Measurements from ENCODE around the gene KCNJ9.
"Not testable (repeated sequence)": the region's sequence is repeated elsewhere in the genome, so short reads cannot be mapped to it uniquely, and the experiment has no call there.

The KCNJ9 gene

DNA sequence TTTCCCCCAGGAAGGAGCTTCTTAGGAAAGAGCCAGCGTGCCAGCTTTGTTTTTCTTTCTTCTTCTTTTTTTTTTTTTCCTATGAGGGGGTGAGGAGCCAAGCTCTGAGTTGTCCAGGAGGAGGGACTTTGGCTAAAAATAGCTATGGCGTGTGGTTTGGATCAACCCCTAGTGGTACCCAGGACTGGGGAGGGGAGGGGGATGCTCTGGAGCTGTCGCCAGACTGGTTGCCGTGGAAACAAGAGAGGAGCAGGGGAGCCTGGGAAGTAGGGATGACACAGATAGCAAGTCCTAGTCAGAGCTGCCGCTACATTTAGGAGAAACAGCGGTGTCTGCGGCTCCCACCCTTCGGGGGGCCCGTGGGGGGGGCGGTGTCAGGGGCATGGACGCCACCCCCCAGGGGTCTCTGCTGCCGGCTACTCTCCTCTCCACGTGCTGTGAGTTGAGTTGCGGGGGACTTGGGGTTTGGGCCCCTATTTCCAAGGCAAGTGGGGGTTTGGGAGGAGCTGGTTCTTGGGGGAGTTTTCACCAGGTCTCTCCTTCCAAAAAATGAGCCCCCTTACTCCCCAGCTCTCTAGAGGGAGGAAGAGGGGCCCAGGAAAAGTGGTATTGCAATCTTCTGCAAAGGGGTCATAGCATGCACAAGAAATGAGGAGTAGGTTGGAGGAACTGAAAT is at the start of gene KCNJ9:
KCNJ9 (plus strand) TSS at position 278 of the 676 bp plus-strand sequence. CDS start 2,493 bp downstream, outside the sequence.
- DNase-seq = no peak

DNA sequence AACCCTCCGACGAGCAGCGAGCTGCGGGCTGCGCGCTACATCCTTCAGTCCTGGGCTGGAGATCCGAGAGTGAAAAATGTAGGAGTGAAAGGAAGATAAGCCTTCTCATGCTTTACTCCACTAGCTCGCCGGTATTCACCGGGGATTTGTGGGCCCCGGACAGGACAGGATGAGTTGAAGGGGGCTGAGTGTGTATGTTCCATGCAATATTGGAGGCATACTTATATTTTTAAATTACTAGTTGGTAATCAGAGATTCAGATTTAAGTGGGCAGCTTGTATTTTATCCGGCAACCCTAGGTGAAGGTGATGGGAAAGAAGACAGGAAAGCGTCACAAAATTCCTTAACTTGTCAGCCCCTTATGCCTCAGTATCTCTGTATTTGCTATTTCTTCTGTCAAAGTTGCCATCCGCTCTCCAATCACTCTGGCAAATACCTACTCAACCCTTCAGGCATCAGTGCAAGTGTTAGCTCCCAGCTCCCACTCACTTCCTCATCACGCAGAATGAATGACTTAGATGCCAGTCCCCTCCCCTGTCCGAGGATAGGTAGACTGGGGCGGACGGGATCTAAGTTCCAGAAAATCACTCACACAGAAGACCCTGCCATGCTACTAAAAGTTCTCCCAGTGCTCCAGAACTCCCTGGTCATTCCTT is 49.0 kb upstream of the KCNJ9 start:
- DNase-seq = no peak

DNA sequence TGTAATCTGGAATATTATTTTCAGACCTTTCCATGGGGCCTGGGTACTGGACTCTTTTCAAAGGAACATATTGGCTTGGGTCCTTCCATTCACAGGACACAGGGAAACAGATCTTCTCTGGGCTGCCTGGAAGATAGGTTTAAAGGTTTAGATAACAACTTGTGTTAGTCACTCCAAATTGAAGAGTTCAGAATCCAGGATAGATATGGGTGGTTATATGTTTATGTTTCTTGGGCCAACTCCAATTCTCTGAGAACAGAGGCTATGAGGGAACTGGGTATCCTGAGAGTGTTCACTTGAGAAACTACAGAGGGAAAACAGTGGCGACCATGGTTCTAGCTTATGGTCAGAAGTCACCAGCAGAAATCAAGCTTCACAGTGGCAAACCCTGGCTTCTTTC is 40.9 kb upstream of the KCNJ9 start:
- no peak for DNase-seq

DNA sequence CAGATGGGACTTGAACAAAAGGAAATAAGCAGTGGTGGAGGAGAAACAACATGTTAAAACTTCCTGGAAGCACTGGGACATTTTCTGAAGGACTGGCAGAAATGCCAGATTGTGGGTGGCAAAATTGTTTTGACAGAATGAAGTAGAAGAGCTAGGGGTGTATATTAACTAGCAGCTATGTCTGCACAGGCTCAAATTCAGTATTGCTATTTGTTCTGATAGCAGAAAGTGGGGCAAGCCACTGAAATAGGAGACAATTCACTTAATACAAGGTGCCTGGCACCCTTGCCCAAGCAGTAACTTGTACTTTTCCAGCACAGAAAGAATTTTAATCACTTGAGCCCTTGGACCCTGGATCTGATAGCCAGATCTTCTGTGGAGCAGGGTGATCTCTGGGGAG is 37.8 kb upstream of the KCNJ9 start:
- DNase-seq = no peak

DNA sequence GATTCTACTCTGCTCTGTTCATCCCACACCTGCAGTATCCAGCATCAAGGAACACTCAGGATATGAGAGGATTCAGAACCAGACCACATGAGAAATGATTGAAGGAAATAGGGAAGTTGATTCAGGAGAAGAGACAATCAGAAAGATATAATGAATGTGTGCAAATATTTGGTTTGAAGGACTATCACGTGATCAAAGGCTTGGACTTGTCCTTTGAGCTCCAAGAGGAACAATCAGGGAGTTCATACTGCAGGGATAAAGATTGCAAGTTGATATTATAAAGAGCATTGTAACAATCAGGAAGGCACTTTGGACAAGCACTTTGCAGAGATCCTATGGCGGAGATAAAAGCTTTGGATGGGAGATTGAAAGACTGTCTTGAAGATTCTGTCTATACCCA is 35.7 kb upstream of the KCNJ9 start:
- DNase-seq = no peak

DNA sequence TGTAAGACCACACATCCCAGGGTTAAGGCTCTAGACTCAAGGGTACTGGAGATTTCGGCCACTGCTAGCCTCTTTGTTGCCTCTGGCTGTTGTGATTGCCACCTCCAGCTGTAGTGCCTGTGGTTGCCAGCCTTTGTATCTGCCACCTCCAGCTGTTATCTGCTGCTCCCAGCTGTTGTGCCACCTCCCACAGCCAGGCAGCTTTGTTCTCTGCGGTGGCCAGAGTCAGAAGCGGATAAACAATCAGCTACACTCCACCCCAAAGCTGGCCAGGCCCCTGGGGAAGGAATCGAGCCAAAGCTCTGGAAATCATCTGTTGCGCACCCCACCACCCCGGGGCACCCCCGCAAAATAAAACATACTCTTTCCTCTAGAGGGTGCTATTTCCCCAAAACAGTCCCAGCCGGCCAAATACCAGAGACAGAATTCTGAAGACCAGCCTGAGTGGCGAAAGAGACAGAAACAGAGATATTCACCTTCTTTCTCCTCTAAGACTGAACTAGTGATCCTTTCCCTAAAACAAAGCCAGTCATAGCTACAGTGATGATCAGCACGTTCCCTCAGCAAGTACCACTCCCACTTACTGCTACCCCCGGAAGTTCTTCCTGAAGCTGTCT is 34.7 kb upstream of the KCNJ9 start:
- peak; percentile 45 to 59 for DNase-seq

DNA sequence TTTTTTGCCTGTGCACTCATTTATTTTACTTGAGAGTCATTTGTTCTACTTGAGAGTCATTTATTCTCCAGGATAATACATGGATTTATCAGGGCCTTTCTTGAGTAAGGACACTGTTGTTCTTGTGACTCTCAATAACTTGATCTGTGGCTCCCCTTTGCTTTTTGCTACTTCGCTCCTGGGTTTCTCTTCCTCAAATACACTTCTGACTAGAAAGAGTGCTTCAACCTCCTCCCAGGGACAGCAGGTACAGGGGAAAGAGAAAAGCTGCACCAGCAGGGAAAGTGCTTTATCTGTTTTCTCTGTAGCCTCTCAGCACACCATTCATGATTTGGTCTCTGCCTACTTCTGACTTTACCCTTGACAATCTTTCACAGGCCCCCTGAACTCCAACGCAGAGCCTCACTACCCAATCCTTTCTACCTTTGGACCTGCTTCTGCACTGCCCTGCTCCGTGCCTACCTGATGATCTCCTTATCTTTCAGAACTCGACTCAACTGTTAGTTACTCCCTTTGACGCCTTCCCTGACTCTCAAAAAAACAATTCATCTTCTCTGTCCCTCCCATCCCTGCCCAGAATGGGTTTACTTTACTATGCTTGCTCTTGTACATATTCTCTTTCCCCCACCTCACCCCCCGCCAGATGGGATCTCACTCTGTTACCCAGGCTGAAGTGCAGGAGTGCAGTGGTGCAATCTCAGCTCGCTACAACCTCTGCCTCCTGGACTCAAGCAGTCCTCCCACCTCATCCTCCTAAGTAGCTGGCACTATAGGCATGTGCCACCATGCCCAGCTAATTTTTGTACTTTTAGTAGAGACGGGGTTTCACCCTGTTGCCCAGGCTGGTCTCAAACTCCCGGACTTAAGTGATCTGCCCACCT is 34.0 kb upstream of the KCNJ9 start:
- DNase-seq = no peak

DNA sequence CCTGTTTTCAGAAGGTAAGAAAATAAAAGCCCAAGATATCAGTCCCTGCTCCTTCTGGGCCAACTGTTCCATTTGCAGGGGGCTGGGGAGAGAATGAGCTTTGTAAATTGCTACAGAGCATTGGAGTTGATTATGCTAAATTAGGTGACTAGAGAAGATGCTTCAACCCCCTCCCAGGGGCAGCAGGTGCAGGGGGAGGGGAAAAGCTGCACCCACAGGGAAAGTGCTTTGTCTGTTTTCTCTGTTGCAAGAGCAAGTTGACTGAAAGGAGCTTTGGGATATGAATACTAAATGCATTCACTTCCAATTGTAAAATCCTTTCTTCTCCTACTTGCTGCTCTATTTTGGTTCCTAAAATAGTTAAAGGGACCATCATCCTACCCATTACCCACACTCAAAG is 33.0 kb upstream of the KCNJ9 start:
- DNase-seq = no peak

DNA sequence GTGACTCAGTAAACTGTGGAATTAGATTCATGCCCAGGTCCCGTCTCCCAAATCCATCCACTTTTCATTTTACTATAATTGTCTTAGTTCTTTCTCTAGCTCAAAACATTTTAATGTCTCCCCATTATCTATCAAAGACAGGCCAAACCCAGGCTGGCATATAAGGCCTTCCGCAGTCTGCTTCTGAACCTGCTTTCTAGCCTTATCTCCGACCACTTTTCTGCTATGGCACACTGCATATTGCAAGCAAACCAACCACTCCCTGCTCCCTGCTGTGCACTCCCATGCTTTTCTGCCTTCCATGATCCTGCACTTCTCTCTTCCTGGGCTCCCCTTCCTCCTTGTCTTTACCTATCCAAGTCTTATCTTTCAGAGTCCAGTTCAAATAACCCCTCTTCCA is 32.2 kb upstream of the KCNJ9 start:
- no peak for DNase-seq

DNA sequence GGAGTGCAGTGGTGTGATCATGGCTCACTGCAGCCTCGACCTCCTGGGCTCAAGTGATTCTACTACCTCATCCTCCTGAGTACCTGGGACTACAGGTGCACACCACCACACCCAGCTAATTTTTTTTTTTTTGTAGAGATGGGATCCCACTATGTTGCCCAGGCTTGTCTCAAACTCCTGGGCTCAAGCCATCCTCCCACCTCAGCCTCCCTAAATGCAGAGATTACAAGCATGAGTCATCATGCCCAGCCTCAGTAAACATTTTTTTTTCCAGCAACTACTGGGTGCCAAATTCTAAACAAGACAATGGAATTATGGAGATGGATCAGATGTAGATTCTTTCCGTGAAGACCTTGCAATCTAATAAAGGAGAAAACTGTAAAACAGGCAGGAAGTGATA is 31.2 kb upstream of the KCNJ9 start:
- DNase-seq = not testable (repeated sequence)

DNA sequence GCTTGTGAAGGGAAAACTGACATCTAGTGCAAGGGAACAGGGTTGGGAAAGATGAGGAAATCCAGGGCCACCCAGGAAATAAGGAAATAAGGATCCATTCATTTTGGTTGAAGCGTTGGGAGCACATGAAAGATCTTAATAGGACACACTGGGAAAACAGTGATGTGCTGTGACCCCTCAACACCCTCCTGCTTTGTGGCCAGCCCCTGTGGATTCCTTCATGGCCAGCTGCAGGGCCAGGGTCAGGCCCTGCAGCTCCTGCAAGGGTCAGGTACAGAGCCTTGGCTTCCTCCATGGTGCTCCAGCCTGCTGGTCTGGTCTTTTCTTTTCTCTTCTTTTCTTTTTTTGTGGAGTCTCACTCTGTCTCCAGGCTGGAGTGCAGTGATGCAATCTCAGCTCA is 30.7 kb upstream of the KCNJ9 start:
- DNase-seq = no peak

DNA sequence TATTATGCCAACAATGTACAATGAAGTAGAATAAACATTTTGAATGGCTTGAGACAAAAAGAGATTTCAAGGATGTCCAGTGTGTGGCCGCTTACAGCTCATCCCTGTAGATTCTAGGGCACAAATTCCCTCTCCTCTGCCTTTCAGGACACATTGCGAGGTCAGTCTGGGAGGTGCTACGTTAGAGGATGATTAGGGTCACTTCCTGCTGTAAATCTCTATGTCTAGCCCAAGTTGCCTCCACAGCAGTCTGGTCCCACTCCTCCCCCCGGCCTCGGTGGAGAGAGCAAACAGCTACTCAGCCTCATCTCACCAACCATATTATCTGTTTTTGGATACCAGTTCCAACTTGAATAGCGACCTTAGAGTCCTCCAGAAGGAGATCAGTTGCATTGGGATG is 28.4 kb upstream of the KCNJ9 start:
- no peak for DNase-seq

DNA sequence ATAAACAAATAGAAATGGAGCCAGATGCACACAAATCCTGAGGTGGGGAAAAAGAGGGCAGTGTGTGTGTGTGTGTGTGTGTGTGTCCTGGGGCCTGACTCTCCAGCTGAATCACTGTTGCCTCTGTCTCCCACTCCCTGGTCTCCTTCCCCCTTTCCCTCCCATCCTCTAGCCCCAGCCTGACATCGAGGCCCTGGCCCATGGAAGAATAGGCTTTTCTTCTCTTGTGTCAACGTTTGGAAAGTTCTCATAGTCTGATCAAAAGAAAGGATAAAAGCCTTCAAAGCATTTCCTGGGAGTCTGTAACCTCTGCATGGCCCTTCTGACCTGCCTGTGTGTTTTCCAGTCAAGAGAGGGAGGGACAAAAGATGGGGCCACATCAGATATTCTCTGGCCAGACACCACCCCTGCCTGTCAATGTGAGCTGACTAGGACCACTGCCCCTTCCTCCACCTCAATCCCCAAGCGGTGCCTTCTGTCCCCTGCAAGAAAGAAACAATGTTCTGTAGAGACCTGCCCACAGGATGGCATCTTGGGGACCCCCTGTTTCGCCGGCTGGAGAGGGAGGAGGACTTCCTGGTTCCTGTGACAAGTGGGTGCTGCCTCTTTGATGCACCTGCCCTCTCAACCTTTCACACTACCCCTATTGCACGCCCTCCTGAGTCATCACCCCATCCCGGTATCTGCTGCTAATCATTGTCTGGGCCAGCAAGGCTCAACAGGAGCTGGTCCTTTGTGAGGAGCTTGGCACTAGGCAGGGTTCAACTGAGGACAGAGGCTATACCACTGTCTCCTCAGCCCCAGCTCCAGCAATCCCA is 27.6 kb upstream of the KCNJ9 start:
- no peak for DNase-seq

DNA sequence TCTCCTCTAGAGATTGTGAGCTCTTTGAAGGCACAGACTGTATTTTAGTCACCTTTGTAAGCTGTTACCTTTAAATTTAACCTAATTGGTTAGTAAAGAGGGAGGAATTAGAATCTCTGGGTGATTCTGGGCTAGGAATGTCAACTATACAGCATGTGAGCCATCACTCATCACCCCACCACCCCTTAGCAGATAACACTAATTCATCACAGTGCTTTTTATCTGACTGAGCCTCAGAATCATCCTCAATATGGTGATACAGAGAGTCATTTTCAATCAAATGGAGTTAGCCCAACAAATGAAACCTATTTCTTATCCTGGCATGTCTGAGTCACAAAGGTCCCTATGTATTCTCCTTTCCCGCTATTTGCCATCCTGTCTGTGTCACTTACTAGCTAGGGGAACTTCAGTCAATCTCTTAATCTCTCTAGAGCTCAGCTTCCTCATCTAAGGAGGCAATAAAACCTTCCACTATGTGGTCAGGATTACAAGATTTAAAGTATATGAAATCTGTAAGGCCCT is 24.6 kb upstream of the KCNJ9 start:
- no peak for DNase-seq

DNA sequence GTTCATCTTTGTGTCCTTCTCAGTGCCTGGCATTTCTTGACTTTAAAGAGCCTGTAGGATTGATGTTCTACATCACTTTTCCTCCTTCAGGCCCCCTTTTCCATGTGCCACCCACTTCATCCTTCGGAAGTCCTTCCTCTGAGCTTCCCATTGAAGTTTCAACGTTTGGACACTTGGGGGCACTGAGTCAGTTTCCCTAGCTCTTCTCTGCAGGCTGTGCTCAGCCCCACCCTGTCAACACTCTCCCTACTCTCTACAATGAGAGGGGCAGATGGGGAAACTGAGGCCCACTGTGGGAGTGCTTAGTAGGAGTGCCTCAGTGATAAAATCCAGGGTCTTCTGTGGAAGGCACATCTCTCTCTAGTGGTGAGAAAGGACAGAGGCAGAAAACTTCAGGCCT is 23.3 kb upstream of the KCNJ9 start:
- no peak for DNase-seq

DNA sequence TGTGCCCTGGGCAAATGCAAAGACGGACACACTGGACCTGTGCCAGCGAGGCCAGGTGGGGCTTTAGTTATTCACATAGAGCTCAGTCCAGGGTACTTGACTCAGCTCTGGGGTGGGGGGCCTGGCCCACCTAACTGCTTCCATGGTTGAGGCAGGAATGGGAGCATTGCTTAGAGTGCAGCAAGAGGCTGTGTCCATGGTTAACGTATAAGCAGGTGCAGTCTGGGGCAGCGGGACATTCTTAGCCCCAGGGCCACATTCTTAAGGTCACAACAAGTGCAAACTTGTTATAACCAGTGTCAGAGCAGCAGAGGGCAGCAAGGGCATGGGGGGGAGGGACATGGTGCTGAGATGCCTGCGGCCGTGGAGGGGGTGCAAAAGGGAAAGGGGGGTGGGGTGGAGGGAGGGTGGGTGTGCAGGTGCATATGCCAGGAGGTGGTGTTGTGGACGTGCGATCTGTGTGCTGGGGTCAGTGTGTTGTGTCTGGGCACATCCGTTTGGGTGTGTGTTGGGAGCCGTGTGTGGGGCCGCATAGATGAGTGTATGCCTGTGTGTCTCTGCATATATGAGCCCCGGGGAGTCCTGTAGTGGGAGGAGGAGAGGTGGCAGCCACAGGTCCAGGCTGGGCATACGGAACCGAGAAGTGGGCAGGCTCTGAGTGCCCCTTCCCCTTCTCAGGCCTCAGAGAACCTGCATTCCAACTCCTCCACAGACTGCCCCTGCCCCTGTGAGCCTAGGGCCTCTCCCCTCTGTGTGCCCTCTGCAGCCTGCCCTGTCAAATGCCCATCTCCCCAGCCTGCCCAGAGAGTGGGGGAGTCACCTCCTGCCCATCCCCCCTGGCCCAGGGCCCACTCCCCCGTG is 19.7 kb upstream of the KCNJ9 start:
- DNase-seq = no peak

DNA sequence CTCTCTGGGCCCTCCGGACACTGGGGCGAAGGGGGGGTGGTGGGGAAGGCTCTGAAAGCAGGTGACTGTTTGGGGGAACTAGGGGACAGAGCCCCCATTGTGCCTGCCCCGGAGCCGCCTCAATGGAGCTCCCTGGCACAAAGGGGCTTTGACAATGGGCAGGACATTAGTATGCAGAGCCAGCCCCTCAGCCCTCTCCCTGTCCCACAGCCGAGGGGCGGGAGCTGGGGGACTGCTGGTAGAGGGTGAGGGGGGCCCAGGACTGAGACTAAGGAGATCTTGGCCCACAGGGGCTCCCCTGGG is 19.2 kb upstream of the KCNJ9 start:
- no peak for DNase-seq

DNA sequence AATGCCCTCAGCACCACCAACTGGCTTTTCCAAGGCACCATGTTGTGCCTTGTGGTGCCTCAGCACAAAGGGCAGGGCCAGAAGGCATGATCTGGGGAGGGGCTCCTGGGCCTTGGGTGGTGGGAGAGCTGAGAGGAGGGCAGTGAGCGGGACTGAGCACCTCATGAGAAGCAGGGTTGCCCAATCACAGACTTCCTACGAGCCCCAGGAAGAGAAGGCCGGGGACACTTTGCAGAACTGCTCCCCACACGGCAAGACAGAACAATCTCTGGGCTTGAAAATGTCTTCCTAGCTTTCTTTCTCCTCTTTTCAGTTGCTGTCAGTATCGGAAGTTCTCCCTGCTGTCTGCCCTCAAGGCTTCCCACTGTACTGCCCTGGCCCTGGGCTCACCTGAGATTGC is 18.2 kb upstream of the KCNJ9 start:
- no peak for DNase-seq

DNA sequence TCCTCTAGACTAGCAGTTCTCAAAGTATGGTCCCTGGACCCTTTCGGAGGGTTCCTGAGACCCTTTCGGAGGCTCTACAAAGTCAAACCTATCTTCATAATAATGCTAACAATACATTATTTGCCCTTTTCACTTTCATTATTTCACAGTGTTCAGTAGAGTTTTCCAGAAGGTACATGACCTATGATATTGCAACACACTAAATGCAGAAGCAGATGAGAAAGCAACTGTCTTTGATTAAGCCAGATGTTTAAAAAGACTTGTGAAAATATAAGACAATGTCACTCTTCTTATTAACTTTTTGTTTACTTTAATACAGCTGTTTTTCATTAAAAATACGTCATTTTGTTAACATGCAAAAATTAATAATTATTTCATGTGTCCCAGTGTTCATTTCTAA is 17.2 kb upstream of the KCNJ9 start:
- DNase-seq = no peak

DNA sequence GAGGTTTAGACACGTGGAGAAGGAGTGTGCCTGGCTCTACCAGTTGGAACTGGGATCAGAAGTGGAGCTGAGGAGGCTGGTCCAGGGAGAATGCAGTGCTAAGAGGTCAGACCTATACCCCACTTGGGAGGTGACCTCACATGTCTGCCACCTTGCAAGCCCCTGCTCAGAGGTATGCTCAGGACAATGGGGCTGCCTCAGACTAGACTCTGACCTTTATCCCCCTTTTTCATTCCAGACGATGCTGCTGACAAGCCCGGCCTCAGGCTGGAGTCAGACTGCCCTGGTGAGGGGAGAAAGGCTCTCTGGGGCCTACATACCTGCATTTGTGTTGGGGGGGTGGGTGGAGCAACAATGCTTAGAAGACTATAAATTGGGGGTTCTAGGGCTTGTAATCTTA is 16.6 kb upstream of the KCNJ9 start:
- no peak for DNase-seq

Measured in CD4-positive, alpha-beta T cell treated with Interleukin-1 beta for 1 hour (primary cell).